Kidney (tissue), 14 donors: ENCODE measurements around the gene KIF26B. TPM values are rescaled to one million over a fixed set of nuclear protein-coding genes. Genes with fewer than 3 reads are reported as not detected.

Source experiments
- DNase-seq, 5 donors: peaks; one replicate each; pipeline ENCODE4 v3.0.0-alpha.2; 2013 to 2020
- FAIRE-seq: peaks from 2 replicates; lab custom pipeline; 2012; peaks lifted over from hg19 to GRCh38; lab: Jason Lieb, UNC
- H3K27ac ChIP-seq, 2 donors: one replicate each; pipeline ENCODE4 v1.7.0; 2013; ENCODE audit warnings: low read depth in 2 of 2, low read length in 2 of 2, inconsistent platforms in 1 of 2
- H3K27me3 ChIP-seq: one replicate; pipeline ENCODE4 v1.7.1; 2013; ENCODE audit warnings: low read length, inconsistent platforms; ENCODE audit not compliant: control insufficient read depth, insufficient read depth
- H3K36me3 ChIP-seq, 3 donors: one replicate each; pipeline versions ENCODE4 v1.7.0 to v1.7.1; 2013; ENCODE audit warnings: low read length in 3 of 3, control low read depth in 1 of 3, inconsistent platforms in 1 of 3; ENCODE audit not compliant: insufficient read depth in 3 of 3, control insufficient read depth in 2 of 3
- H3K4me1 ChIP-seq, 3 donors: one replicate each; pipeline versions ENCODE4 v1.7.0 to v1.7.1; 2013; ENCODE audit warnings: low read length in 3 of 3, inconsistent platforms in 1 of 3, low read depth in 1 of 3; ENCODE audit not compliant: control insufficient read depth in 2 of 3, insufficient read depth in 2 of 3
- H3K4me3 ChIP-seq, 3 donors: one replicate each; pipeline versions ENCODE4 v1.7.0 to v1.8.1; 2013; ENCODE audit warnings: low read length in 3 of 3, control low read depth in 1 of 3, inconsistent platforms in 1 of 3
- H3K9ac ChIP-seq, 3 donors: one replicate each; pipeline versions ENCODE4 v1.7.0 to v1.7.1; 2013; ENCODE audit warnings: low read length in 3 of 3, control low read depth in 1 of 3, inconsistent platforms in 1 of 3
- H3K9me3 ChIP-seq, 3 donors: one replicate each; pipeline versions ENCODE4 v1.7.0 to v1.7.1; 2013; ENCODE audit warnings: low read length in 3 of 3, control low read depth in 1 of 3, inconsistent platforms in 1 of 3; ENCODE audit not compliant: control insufficient read depth in 2 of 3, insufficient read depth in 1 of 3
- CTCF ChIP-seq: IDR thresholded peaks from 3 replicates; pipeline ENCODE4 v1.5.1; 2012; ENCODE audit warnings: mild to moderate bottlenecking, moderate library complexity, borderline replicate concordance; ENCODE audit not compliant: insufficient read depth; ENCODE audit errors: extremely low read depth
- intact Hi-C: fragments of 100-400 bp; cut with DNase I; formaldehyde crosslinking; loops from one replicate; pipeline ENCODE4 v1.11.1; 2022
- polyA plus RNA-seq: library from polyadenylated mRNA; stranded (reverse); fragments of 350-450 nt; fragmentation: Illumina TruSeq; extraction: RNeasy Lipid Tissue Mini Kit (QIAGEN cat#74804); gene quantifications from one replicate; pipeline ENCODE4 v1.2.3, GENCODE V29; 2014; ENCODE audit warnings: low read depth, low replicate concordance; ENCODE audit not compliant: insufficient read depth
- total RNA-seq: library from RNA; stranded (reverse); fragmentation: NEBNext Ultra II Directional; extraction: Animal tissue kit (Norgen Biotek cat#: 25700); gene quantifications from one replicate; pipeline ENCODE4 v1.2.1, GENCODE V29; 2021
- donor health status: control.
- donor health status: control.
- donor health status: control.
- donor health status: control.
- donor health status: control.
- donor health status: DM: yes; HTN: yes; CAD: no.
- donor health status: Normal renal cell carcinoma (clear cell type).

The KIF26B gene
- total and polyA plus RNA-seq, 2 donors from 2014 or later: 0.52 to 10.7 TPM

- Histone ChIP-seq H3K27ac (no peak overlapping the region), H3K36me3 (no peaks in the 10 kb centered on the region), H3K27me3 (no peaks in the 10 kb centered on the region), H3K9ac (no peak overlapping the region), H3K4me1 (no peaks in the 10 kb centered on the region), H3K9me3 (no peaks in the 10 kb centered on the region), H3K4me3 (no peak overlapping the region)
- intact Hi-C loops: no loop called here
- no peak for TF ChIP-seq CTCF
- DNase-seq (peak in 2 of 5 donors; percentile 20 to 59), FAIRE-seq (no peak)
Measured at GRCh38 chr1:245585252-245585959, 430.6 kb downstream of the KIF26B start.

- Histone ChIP-seq H3K27ac (no peak overlapping the region), H3K4me3 (no peak overlapping the region), H3K9me3 (no peaks in the 10 kb centered on the region), H3K4me1 (no peaks in the 10 kb centered on the region), H3K36me3 (no peaks in the 10 kb centered on the region), H3K27me3 (no peaks in the 10 kb centered on the region), H3K9ac (no peak overlapping the region)
- DNase-seq (peak in 2 of 5 donors; percentile 33 to 67), FAIRE-seq (no peak)
- intact Hi-C loops: no loop called here
- TF ChIP-seq CTCF: no peak
Measured at GRCh38 chr1:245587435-245588115, 432.8 kb downstream of the KIF26B start.

GRCh38 chr1:245588116-245588639 lies 433.4 kb downstream of the KIF26B start:
- DNase-seq (peak in 1 of 5 donors; percentile 51), FAIRE-seq (no peak)
- no peaks in the 10 kb centered on the region for H3K27me3 ChIP-seq
- H3K4me3 ChIP-seq: no peak overlapping the region
- no peaks in the 10 kb centered on the region for H3K36me3 ChIP-seq
- H3K9me3 ChIP-seq: no peaks in the 10 kb centered on the region
- intact Hi-C loops: no loop called here
- no peaks in the 10 kb centered on the region for H3K4me1 ChIP-seq
- no peak overlapping the region for H3K27ac ChIP-seq
- no peak overlapping the region for H3K9ac ChIP-seq
- no peak for TF ChIP-seq CTCF
